ENCODE data around the gene ATXN1.

ATXN1 gene

DNA sequence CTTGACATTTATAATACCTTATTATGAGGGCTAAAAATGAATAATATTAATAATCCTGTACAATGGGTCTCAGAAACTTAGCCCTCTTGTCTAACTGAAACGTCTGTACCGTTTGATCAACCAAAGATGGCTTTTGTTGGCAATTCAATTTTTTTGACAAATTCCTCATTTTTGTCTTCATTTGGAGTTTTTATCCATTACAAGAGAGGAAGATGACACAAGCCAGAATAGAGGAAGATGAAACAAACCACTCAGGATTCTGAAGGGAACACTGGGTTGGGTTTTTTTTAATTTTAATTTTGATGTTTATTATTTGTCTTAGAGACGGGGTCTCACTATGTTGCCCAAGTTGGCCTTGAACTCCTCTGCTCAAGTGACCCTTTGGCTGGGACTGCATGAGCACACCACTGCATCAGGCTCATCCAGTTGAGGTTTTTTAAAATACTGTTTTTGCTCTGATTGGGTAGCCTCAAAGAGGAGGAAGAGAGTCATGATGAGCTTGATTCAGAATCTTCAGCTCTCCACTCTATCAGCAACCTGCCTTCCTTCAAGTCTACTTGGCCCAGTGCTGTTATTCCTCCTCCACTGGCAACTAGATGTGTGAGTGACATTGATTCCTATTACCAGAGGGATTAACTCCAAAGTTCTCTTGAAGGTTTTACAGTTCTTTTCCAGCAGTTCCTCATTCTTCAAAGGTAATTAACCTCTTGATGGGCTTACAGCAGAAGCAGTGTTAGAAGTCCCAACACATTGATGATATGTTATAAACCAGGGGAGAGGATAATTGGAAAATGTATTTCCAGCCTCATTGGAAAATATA lies 71.3 kb downstream of the ATXN1 start:
- H3K9me3 ChIP-seq (ENCODE audit: control insufficient read depth, low read length) = no peaks in the 10 kb centered on the region
- H3K36me3 ChIP-seq (ENCODE audit: control insufficient read depth, insufficient read depth, low read length) = no peaks in the 10 kb centered on the region
- H3K4me1 ChIP-seq (ENCODE audit: control insufficient read depth, insufficient read depth, low read length) = peaks cover 24% of the 10 kb centered on the region
- no peak overlapping the region for H3K9ac ChIP-seq (ENCODE audit: low read length)
- H3K27me3 ChIP-seq (ENCODE audit: control insufficient read depth, insufficient read depth, low read length) = no peaks in the 10 kb centered on the region
- no peak overlapping the region for H3K4me3 ChIP-seq (ENCODE audit: low read length)

DNA sequence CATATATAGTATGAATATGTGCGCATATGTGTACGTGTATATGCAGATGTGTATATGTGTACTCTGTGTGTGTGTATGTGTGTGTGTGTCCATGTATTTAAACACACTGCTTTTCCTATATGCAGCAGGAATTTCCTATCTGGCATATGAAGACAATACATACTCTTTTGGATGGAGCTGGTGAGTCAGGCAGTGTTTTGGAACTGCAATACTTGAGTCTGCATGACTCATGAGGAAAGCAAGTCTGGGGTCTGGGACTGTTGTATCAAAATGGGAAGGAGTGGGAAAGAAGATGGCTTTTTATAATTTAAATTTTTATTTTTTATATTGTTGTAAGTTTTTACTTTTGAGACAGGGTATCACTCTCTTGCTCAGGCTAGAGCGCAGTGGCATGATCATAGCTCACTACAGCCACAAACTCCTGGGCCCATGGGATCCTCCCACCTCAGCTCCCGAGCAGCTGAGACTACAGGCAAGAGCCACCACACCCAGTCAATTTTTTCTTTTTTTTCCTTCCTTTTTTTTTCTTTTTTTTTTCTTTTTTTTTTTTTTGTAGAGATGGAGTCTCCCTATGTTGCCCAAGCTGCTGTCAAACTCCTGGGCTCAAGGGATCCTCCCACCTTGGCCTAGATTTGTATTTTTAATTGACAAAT lies 72.2 kb downstream of the ATXN1 start:
- H3K9ac ChIP-seq (ENCODE audit: low read length) = no peak overlapping the region
- no peaks in the 10 kb centered on the region for H3K27me3 ChIP-seq (ENCODE audit: control insufficient read depth, insufficient read depth, low read length)
- H3K4me3 ChIP-seq (ENCODE audit: low read length) = no peak overlapping the region
- H3K36me3 ChIP-seq (ENCODE audit: control insufficient read depth, insufficient read depth, low read length) = no peaks in the 10 kb centered on the region
- H3K4me1 ChIP-seq (ENCODE audit: control insufficient read depth, insufficient read depth, low read length) = peaks cover 20% of the 10 kb centered on the region
- no peaks in the 10 kb centered on the region for H3K9me3 ChIP-seq (ENCODE audit: control insufficient read depth, low read length)

DNA sequence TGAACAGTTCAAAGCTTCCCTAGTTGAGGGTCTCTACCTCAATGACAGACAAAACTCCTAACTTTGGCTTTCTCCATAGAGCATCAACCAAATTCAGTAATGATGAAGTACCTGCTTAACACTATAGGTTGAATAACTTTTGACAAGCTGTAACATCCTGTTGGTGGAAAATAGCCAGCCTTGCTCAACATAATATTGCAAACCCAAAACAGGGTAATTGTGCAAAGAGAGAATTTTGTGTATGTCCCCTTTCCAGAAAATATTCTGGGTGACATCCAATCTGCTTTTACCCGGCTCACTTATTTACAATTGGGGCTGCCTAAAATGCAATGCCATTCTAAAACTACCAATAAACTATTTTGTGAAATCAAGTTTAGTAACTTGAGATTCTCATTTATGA lies 72.8 kb downstream of the ATXN1 start:
- peaks cover 26% of the 10 kb centered on the region for H3K4me1 ChIP-seq (ENCODE audit: control insufficient read depth, insufficient read depth, low read length)

DNA sequence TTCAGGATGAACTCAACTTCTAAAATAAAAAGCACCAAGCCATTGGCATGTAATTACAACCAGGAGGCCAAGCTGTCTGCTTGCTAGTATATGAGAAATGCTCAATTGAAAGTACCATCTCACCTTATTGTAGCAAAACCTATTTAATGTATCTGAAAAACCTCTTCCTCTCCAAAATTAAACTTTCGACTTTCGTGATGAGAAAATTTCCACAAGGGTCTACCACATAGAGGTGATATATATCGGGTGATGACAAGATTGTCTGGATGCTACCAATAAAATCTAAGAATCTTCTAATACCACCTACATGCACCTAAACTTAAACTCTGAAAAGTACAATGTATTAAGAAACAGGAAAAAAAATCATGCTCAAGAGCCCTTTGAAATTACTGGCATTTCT lies 74.2 kb downstream of the ATXN1 start:
- Histone ChIP-seq H3K9ac (ENCODE audit: low read length) (no peak overlapping the region), H3K9me3 (ENCODE audit: control insufficient read depth, low read length) (no peaks in the 10 kb centered on the region), H3K4me1 (ENCODE audit: control insufficient read depth, insufficient read depth, low read length) (peaks cover 18% of the 10 kb centered on the region), H3K36me3 (ENCODE audit: control insufficient read depth, insufficient read depth, low read length) (no peaks in the 10 kb centered on the region), H3K4me3 (ENCODE audit: low read length) (no peak overlapping the region), H3K27me3 (ENCODE audit: control insufficient read depth, insufficient read depth, low read length) (no peaks in the 10 kb centered on the region)

More for the DNA sequence above, 72.8 kb downstream of the ATXN1 start:
- no peak overlapping the region for H3K9ac ChIP-seq (ENCODE audit: low read length)
- H3K27me3 ChIP-seq (ENCODE audit: control insufficient read depth, insufficient read depth, low read length) = no peaks in the 10 kb centered on the region
- H3K36me3 ChIP-seq (ENCODE audit: control insufficient read depth, insufficient read depth, low read length) = no peaks in the 10 kb centered on the region
- no peaks in the 10 kb centered on the region for H3K9me3 ChIP-seq (ENCODE audit: control insufficient read depth, low read length)
- H3K4me3 ChIP-seq (ENCODE audit: low read length) = no peak overlapping the region

DNA sequence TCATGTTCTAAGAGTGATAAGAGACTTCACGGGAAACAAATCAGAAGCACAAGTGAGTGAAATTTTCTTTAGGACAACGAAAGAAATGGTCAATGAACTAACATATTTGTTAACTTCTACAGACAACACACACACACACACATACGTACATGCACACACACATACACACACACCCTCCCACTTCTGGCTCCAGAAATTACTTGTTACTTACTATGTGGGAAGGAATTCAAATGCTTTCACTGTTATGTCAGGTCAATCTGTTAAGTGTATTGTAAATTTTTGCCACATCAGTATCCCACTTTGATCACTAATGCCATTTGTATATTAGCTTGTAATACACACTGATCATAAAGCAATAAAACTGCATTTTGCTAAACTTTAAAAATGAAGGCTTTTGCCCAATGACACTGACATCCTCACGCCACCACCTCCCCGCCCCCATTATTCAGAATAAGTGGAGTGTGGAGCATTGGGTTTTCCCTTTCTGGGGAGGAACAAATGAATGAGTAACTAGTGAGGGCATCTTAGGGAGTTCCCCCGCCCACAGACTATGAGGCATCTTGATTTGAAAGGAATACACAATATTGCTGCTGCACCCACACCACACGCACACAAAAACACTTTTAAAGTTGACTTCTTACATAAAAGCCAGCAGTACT lies 76.2 kb downstream of the ATXN1 start:
- Histone ChIP-seq H3K36me3 (ENCODE audit: control insufficient read depth, insufficient read depth, low read length) (no peaks in the 10 kb centered on the region), H3K9ac (ENCODE audit: low read length) (no peak overlapping the region), H3K9me3 (ENCODE audit: control insufficient read depth, low read length) (no peaks in the 10 kb centered on the region), H3K4me3 (ENCODE audit: low read length) (no peak overlapping the region), H3K4me1 (ENCODE audit: control insufficient read depth, insufficient read depth, low read length) (peaks cover 29% of the 10 kb centered on the region), H3K27me3 (ENCODE audit: control insufficient read depth, insufficient read depth, low read length) (no peaks in the 10 kb centered on the region)

DNA sequence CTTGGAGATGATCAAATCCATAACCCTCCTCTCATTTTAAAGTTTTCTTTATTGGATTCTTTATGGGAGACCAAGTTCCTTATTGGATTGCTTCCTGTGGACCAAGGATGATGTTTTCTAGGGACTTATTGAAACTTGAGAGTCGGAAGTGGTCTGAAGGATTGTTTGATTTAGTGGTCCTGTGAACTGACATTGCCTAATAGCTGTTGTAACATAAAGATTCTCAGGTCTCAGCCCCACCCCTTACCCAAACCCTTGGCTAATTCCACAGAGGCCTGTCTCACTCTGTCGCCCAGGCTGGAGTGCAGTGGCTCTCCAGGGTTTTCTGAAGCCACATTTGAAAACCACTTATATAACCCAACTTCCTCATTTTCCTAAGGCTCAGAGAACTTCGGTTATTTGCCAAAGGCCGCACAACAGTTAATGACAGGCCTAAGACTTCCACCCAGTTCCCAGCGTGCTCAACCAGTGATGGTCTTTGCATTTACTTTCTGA lies 77.0 kb downstream of the ATXN1 start:
- no peaks in the 10 kb centered on the region for H3K36me3 ChIP-seq (ENCODE audit: control insufficient read depth, insufficient read depth, low read length)
- H3K9me3 ChIP-seq (ENCODE audit: control insufficient read depth, low read length) = no peaks in the 10 kb centered on the region
- H3K27me3 ChIP-seq (ENCODE audit: control insufficient read depth, insufficient read depth, low read length) = no peaks in the 10 kb centered on the region
- H3K9ac ChIP-seq (ENCODE audit: low read length) = no peak overlapping the region
- H3K4me1 ChIP-seq (ENCODE audit: control insufficient read depth, insufficient read depth, low read length) = peaks cover 29% of the 10 kb centered on the region
- H3K4me3 ChIP-seq (ENCODE audit: low read length) = no peak overlapping the region

DNA sequence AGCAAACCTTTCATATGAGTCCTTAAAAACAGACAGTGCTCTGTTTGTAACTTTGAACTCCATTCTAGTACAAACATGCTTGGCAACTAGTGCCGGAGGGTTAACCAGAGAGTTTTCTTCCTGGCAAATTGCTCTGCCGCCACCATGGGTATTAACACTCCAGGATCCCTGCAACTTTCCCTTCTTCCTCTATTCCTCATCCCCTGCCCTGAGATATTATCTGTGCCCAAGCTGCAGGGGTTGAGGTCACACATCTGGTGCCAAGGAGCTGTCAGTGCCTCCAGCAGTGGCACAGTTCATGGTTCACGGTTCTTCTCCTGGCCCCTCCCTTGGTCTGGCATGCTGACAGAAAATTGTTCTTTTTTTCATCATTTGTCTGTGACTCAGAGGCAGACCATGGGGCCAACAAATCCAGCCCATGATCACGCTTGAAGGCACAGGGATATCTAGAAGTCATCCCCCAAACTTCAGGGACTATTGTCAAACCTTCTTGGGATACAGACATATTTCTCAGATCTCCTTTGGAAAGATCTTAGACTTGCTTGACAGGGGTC lies 77.5 kb downstream of the ATXN1 start:
- no peak overlapping the region for H3K9ac ChIP-seq (ENCODE audit: low read length)
- no peaks in the 10 kb centered on the region for H3K36me3 ChIP-seq (ENCODE audit: control insufficient read depth, insufficient read depth, low read length)
- no peak overlapping the region for H3K4me3 ChIP-seq (ENCODE audit: low read length)
- no peaks in the 10 kb centered on the region for H3K27me3 ChIP-seq (ENCODE audit: control insufficient read depth, insufficient read depth, low read length)
- no peaks in the 10 kb centered on the region for H3K9me3 ChIP-seq (ENCODE audit: control insufficient read depth, low read length)
- peaks cover 29% of the 10 kb centered on the region for H3K4me1 ChIP-seq (ENCODE audit: control insufficient read depth, insufficient read depth, low read length)

DNA sequence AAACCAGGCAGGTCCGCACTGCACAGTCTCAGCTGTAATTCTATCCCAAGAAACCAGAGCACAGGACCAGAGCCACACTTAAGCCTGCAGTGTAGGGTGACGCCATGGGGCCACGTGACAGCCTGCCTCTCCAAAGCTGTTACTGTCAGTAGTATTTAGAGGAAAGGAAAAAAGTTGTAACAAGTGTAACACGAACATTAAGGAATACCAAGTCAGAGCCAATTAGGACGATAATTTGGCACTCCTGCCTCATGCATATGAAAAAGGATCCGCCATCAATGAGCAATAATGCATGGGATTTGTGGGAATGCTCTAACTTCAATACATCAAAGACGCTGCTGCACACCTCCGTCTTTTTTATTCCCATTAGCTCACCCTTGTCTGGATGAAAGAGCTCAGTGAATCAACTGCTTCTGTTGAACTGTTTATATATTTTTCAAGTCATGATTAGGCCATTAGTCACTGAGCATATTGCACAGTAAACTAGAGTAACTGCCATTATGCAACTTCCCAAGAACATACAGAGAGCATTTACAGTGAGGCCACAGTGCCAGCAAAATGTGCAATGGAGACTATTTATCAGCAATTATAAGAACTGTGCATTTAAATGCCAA lies 79.9 kb downstream of the ATXN1 start:
- no peak overlapping the region for H3K9ac ChIP-seq (ENCODE audit: low read length)
- no peaks in the 10 kb centered on the region for H3K27me3 ChIP-seq (ENCODE audit: control insufficient read depth, insufficient read depth, low read length)
- H3K4me3 ChIP-seq (ENCODE audit: low read length) = no peak overlapping the region
- no peaks in the 10 kb centered on the region for H3K9me3 ChIP-seq (ENCODE audit: control insufficient read depth, low read length)
- no peaks in the 10 kb centered on the region for H3K36me3 ChIP-seq (ENCODE audit: control insufficient read depth, insufficient read depth, low read length)
- H3K4me1 ChIP-seq (ENCODE audit: control insufficient read depth, insufficient read depth, low read length) = peaks cover 37% of the 10 kb centered on the region

DNA sequence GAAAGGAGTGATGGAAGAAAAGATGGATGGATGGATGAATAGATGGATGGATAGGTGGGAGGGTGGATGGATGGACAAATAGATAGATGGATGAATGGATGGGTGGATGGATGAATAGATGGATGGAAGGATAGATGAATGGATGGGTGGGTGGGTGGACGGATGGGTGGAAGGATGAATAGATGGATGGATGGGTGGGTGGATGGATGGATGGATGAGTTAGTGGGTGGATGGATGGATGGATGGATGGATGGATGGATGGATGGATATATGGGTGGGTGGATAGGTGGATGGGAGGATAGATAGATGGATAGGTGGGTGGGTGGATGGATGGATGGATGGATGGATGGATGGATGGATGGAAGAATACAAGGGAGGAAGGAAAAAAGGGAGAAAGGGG lies 82.2 kb downstream of the ATXN1 start:
- peaks cover 40% of the 10 kb centered on the region for H3K4me1 ChIP-seq (ENCODE audit: control insufficient read depth, insufficient read depth, low read length)

DNA sequence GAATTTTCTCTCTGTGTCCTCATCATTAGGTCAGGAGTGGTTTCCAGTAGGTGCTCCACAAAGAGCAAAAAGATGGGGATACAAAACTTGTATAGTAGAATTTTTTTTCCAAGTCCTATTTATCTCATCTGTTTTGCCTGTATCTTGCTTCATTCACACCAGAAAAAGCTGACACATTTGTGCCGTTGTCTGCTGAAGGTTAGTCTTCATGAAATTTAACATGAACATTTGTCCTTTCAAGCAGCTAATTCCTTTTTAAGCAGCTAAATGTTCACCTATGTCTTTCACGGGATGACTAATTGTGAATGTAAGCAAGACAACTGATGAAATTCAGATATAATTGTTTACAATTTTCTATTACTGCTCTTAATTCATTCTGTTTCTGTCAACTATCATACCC lies 83.8 kb downstream of the ATXN1 start:
- Histone ChIP-seq H3K9me3 (ENCODE audit: control insufficient read depth, low read length) (no peaks in the 10 kb centered on the region), H3K27me3 (ENCODE audit: control insufficient read depth, insufficient read depth, low read length) (no peaks in the 10 kb centered on the region), H3K4me1 (ENCODE audit: control insufficient read depth, insufficient read depth, low read length) (peaks cover 37% of the 10 kb centered on the region), H3K36me3 (ENCODE audit: control insufficient read depth, insufficient read depth, low read length) (no peaks in the 10 kb centered on the region), H3K4me3 (ENCODE audit: low read length) (no peak overlapping the region), H3K9ac (ENCODE audit: low read length) (no peak overlapping the region)

More for the DNA sequence above, 82.2 kb downstream of the ATXN1 start:
- Histone ChIP-seq H3K4me3 (ENCODE audit: low read length) (no peak overlapping the region), H3K27me3 (ENCODE audit: control insufficient read depth, insufficient read depth, low read length) (no peaks in the 10 kb centered on the region), H3K9ac (ENCODE audit: low read length) (no peak overlapping the region), H3K36me3 (ENCODE audit: control insufficient read depth, insufficient read depth, low read length) (no peaks in the 10 kb centered on the region), H3K9me3 (ENCODE audit: control insufficient read depth, low read length) (no peaks in the 10 kb centered on the region)

DNA sequence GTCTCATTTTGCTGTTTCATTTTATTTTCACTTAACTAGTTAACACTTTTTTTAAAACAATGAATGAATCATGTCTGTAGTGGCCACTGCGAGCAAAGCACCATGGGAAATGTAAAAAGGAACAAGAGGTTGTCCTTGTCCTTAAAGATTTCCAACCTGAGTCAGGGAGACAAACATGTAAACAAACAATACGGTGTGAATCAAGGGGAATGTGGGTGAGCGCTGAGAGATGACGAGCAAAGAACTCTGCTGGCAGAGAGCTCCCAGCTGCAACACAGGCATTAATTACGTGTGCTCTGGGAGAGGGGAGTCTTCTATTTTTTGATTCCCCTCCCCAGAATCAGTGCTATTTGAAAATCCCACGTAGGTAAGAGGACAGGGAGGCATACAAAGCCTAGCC lies 84.3 kb downstream of the ATXN1 start:
- no peaks in the 10 kb centered on the region for H3K27me3 ChIP-seq (ENCODE audit: control insufficient read depth, insufficient read depth, low read length)
- no peaks in the 10 kb centered on the region for H3K9me3 ChIP-seq (ENCODE audit: control insufficient read depth, low read length)
- no peak overlapping the region for H3K9ac ChIP-seq (ENCODE audit: low read length)
- H3K36me3 ChIP-seq (ENCODE audit: control insufficient read depth, insufficient read depth, low read length) = no peaks in the 10 kb centered on the region
- peaks cover 41% of the 10 kb centered on the region for H3K4me1 ChIP-seq (ENCODE audit: control insufficient read depth, insufficient read depth, low read length)
- H3K4me3 ChIP-seq (ENCODE audit: low read length) = no peak overlapping the region
